Progenitor cell of endocrine pancreas (in vitro differentiated cells): Measurements from ENCODE around the gene GMFB. TPM values are rescaled to one million over a fixed set of nuclear protein-coding genes. Genes with fewer than 3 reads are reported as not detected.

Source experiments
- DNase-seq: peaks from one replicate; pipeline ENCODE4 v3.0.0; 2021; ENCODE audit warnings: low spot score; ENCODE audit not compliant: unreplicated experiment
- H3K27ac Mint-ChIP-seq: 2 replicates; pipeline ENCODE4 v1.8.0; 2021; ENCODE audit warnings: mild to moderate bottlenecking, moderate library complexity, mixed read lengths
- H3K27me3 Mint-ChIP-seq: 2 replicates; pipeline ENCODE4 v1.8.0; 2021; ENCODE audit warnings: mixed read lengths
- H3K36me3 Mint-ChIP-seq: 2 replicates; pipeline ENCODE4 v1.8.0; 2022; ENCODE audit warnings: mixed read lengths; ENCODE audit not compliant: insufficient read depth
- H3K4me1 Mint-ChIP-seq: 2 replicates; pipeline ENCODE4 v1.8.0; 2021; ENCODE audit warnings: low read depth, mixed read lengths
- H3K4me3 Mint-ChIP-seq: 2 replicates; pipeline ENCODE4 v1.8.0; 2021; ENCODE audit warnings: low read depth, mild to moderate bottlenecking, moderate library complexity, mixed read lengths
- H3K9me3 Mint-ChIP-seq: 2 replicates; pipeline ENCODE4 v1.8.0; 2021; ENCODE audit warnings: low read depth, mixed read lengths
- total RNA-seq: library from RNA; stranded (reverse); gene quantifications from 2 replicates; pipeline ENCODE4 v1.2.1, GENCODE V29; 2021
- TF ChIP-seq, protein P1 (sequence below): fragments of 200-600 bp; sonication (generic); IDR thresholded peaks from one replicate; pipeline ENCODE4 v1.5.0; 2021; ENCODE audit warnings: antibody characterized with exemption, mild to moderate bottlenecking; ENCODE audit not compliant: unreplicated experiment

Gene GMFB
- total RNA-seq, 1 donor from 2014 or later, result 47.6 TPM

DNA sequence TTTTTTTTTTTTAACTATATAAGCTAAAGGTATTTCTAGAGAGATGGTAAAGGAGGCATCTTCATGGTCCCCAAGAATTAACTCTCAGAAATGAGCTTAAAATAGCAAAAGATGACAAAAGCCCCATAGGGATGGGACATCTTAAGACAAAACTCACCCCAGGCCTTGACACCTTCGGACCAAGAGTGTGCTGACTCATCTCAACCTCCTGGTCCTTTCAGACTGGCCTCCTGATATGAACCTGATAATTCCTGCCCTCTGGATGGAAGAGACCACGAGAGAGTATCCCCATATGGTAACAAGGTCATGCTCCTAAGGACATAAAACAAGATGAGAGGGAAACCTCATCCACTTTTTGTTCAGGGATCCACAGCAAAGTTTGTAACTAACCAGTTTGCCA lies 8.4 kb upstream of the GMFB start:
- Mint-ChIP-seq H3K4me1 (peaks cover 14% of the 10 kb centered on the region), H3K9me3 (no peaks in the 10 kb centered on the region), H3K4me3 (no peak overlapping the region), H3K36me3 (no peaks in the 10 kb centered on the region), H3K27ac (peak overlapping the region; percentile 2), H3K27me3 (no peaks in the 10 kb centered on the region)
- TF ChIP-seq, protein P1, sequence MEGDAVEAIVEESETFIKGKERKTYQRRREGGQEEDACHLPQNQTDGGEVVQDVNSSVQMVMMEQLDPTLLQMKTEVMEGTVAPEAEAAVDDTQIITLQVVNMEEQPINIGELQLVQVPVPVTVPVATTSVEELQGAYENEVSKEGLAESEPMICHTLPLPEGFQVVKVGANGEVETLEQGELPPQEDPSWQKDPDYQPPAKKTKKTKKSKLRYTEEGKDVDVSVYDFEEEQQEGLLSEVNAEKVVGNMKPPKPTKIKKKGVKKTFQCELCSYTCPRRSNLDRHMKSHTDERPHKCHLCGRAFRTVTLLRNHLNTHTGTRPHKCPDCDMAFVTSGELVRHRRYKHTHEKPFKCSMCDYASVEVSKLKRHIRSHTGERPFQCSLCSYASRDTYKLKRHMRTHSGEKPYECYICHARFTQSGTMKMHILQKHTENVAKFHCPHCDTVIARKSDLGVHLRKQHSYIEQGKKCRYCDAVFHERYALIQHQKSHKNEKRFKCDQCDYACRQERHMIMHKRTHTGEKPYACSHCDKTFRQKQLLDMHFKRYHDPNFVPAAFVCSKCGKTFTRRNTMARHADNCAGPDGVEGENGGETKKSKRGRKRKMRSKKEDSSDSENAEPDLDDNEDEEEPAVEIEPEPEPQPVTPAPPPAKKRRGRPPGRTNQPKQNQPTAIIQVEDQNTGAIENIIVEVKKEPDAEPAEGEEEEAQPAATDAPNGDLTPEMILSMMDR, result no peak
- DNase-seq, result no peak

DNA sequence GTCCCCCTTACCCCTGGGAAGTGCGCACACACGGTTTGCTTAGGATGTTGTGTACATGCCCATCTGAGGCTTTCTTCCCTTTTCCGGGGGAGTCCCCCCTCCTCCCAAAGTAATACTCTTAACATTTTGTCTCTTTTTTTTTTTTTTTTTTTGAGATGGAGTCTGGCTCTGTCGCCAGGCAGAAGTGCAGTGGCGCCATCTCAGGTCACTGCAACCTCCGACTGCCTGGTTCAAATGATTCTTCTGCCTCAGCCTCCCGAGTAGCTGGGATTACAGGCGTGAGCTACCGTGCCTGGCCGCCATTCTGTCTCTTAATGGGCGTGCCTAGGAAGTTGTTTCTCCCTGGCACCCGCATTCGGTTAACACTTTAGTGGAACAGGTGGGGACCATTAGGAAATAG lies 4.5 kb upstream of the GMFB start:
- TF ChIP-seq, protein P1, result no peak
- Mint-ChIP-seq H3K27ac (no peak overlapping the region), H3K4me1 (peaks cover 18% of the 10 kb centered on the region), H3K4me3 (no peak overlapping the region), H3K9me3 (no peaks in the 10 kb centered on the region), H3K36me3 (no peaks in the 10 kb centered on the region), H3K27me3 (no peaks in the 10 kb centered on the region)
- DNase-seq, result no peak

DNA sequence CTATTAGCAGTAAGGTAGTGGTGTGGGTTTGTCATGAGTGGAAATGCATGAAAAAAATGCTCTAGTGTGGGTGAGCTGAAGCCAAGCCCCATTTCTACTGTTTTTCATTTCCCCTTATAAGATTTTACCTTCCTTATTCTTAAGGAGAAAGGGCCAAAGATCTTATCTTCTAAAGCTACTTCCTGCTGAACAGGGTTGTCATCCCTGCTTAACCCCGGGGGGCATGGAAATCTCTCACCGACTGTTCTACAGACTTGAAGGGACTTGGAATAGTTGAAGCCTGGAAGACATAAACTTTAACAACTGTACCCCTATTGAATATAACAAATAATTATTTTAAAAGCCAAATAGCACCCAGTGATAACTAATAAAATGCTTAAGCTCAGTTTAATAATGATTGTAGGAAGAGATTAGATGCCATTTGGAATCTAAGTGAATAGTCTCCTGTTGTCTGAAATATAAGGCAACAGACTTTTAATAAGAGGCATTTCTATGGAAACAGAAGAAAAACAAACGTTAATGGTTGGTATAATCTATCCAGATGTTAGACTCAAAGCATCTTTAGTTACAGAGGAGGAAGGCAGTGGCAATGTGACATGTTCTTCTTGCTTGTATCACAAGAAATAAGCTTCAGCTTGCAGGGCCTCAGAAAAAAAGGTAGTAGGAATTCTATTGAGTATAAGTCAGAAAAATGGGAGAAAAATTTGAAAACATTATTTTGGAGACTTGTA lies 1.8 kb upstream of the GMFB start:
- TF ChIP-seq, protein P1, result no peak
- H3K27me3 Mint-ChIP-seq, result no peaks in the 10 kb centered on the region

DNA sequence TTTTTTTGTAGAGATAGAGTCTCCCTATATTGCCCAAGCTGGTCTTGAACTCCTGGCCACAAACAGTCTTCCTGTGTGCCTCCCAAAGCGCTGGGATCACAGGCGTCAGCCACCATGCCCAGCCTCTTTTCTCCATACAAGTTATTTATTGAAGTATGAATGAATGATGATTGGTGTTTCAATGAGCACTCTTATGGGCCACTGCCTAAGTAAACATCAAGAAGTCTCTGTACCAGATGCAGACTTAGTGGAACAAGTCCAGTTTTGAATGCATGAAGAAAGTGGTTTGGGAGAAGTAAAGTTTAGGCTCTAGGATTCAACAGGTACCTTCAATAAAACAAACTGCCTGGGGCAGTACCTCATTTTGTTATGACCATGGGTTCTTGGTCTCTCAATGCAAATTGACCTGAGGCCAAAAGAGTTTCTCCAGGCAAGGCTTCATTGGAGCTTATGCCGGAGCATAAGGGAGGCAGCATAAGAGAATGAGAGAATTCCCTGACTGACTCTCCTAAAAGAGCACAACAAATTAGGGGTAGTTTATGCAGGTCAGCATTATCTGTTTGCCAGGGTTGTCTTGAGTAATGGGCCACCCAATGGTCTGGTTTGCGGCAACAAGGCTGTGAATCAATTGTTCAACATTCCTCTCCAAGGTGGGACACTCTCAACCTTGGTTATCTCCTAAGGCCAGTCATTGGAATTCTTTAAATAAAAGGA lies 1.1 kb upstream of the GMFB start:
- Mint-ChIP-seq H3K36me3 (peaks cover 9% of the 10 kb centered on the region), H3K27me3 (no peaks in the 10 kb centered on the region), H3K4me3 (peak overlapping the region; percentile 86), H3K4me1 (peaks cover 22% of the 10 kb centered on the region), H3K9me3 (no peaks in the 10 kb centered on the region), H3K27ac (peak overlapping the region; percentile 89)
- DNase-seq, result no peak
- TF ChIP-seq, protein P1, result no peak

More for the DNA sequence above, 1.8 kb upstream of the GMFB start:
- H3K27ac Mint-ChIP-seq, result no peak overlapping the region
- no peak for DNase-seq
- peaks cover 6% of the 10 kb centered on the region for H3K36me3 Mint-ChIP-seq
- H3K4me3 Mint-ChIP-seq, result no peak overlapping the region
- peaks cover 19% of the 10 kb centered on the region for H3K4me1 Mint-ChIP-seq
- no peaks in the 10 kb centered on the region for H3K9me3 Mint-ChIP-seq

DNA sequence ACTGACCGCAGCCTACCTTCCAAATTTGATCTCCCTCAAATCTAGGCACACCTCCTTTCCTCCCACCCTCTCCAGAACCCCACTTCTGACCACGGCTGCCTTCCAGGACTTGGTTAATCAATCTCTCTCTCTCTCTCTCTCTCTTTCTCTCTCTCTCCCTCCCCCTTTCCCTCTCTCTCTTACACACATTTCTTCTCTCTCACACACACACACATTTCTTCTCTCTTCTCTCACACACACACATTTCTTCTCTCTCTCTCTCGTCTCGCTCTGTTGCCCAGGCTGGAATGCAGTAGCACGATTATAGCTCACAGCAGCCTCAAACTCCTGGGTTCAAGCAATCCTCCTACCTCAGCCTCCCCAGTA lies 521 bp upstream of the GMFB start:
- Mint-ChIP-seq H3K9me3 (no peaks in the 10 kb centered on the region), H3K36me3 (peaks cover 9% of the 10 kb centered on the region), H3K27me3 (no peaks in the 10 kb centered on the region), H3K27ac (peak overlapping the region; percentile 89), H3K4me3 (peak overlapping the region; percentile 86), H3K4me1 (peaks cover 22% of the 10 kb centered on the region)
- TF ChIP-seq, protein P1, result no peak
- DNase-seq, result no peak
